IPS-NIHi11 (cell line): ENCODE measurements around the gene NEB.
"Not testable (repeated sequence)": the region's sequence is repeated elsewhere in the genome, so short reads cannot be mapped to it uniquely, and the experiment has no call there.

ENCODE experiments used
- DNase-seq: peaks from one replicate; pipeline ENCODE4 v3.0.0; 2012; ENCODE audit warnings: mixed read lengths, low spot score

The NEB gene

DNA sequence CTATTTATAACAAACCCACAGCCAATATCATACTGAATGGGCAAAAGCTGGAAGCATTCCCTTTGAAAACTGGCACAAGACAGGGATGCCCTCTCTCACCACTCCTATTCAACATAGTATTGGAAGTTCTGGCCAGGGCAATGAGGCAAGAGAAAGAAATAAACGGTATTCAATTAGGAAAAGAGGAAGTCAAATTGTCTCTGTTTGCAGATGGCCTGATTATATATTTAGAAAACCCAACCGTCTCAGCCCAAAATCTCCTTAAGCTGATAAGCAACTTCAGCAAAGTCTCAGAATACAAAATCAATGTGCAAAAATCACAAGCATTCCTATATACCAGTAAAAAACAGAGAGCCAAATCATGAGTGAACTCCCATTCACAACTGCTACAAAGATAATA, 176.4 kb downstream of the NEB start:
- DNase-seq = not testable (repeated sequence)

DNA sequence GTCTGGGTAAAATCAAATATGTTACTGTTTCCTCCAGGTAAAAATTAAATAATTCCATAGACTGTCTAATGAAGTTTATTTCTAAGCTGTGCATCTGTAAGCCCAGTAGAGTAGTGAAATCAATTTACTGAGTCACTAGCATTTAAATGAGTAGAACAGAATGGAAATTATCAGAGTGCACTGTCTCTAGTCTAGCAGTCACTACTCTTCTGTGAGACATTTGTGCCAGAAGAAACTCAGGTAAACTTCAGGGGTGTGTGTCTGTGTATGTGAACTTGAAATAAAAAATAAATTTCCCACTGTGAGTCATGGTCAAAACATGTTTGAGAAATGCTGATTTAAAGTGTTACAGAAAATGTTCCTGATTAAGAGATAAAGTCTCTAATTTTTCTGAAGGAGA, 178.2 kb downstream of the NEB start:
- no peak for DNase-seq

DNA sequence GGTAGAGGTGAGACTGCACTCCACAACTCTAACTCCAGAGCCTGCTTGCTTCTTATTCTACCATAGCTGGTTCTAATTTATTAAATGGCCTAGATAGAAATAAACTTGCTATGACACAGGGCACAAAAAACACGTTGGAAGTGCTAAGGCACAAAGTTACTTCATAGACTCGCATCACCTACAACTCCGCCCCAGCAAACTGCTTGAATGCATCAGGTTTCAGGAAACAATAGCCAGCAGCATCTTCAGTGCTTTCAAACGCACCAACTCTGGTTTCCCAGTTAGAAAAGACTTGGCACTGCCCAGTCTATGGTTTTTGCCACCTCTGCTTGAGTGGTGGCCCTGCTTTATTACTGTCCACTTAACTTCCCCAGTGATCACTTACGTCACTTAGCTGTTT, 182.0 kb downstream of the NEB start:
- peak; percentile 20 for DNase-seq

GRCh38 chr2:151551556-151551955, 182.7 kb downstream of the NEB start:
- no peak for DNase-seq

DNA sequence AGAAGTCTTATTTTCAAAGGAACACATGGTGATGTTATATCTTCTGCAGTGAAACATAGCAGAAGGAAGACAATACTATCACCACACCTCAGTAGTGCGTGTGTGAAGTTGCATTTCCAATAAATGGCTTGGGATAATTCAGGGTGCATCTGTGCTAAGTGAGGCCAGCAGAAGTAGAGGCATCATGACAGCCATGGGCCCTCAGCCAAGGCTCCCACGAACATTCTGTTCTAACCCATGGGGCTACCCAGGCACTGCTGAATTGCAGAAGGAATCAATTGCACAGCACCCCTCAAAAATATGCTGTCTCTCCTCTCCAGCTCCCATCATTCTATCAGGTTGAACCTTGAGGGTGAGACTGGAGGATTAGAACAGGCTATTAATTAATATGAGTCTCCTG, 185.1 kb downstream of the NEB start:
- no peak for DNase-seq

- DNase-seq = no peak
These were observed 189.8 kb downstream of the NEB start for GRCh38 chr2:151544449-151544848.

- DNase-seq = no peak
These were observed 190.4 kb downstream of the NEB start for GRCh38 chr2:151543876-151544275.

DNA sequence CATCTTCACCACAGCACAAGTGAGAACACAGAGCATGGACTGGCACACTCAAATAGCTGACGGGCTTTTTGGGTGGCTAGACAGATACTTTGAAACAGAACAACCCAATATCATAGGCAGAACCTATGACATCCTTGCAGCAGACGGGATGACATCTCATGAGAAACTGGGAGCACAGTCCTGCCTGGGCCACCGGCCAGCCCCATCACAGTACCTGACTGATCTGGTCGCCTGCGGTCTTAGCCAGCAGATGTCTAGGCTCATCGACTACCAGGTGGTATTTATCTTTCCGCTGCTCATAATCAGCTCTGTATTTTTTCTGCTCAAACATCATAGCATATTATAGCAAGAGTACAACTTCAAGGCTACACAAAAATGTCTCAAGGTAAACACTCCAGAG, 200.3 kb downstream of the NEB start:
- no peak for DNase-seq

DNA sequence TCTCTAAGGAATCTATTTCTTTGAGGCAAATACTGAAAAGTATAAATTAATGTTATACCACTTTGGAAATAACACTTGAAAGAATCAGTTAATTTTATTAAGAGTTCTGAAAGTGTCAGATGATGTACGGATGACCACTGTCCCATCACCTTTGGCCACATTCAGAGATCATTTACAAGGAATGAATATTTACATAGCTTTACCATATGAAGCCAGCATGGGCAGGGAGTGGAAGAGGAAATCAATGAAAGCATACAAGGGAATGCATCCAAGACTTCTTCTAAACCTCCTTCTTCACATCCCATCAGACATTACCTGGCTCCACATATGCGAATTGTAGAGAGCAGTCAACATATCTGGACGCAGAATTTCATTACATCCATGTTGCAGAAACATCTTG, 201.1 kb downstream of the NEB start:
- DNase-seq = no peak

DNA sequence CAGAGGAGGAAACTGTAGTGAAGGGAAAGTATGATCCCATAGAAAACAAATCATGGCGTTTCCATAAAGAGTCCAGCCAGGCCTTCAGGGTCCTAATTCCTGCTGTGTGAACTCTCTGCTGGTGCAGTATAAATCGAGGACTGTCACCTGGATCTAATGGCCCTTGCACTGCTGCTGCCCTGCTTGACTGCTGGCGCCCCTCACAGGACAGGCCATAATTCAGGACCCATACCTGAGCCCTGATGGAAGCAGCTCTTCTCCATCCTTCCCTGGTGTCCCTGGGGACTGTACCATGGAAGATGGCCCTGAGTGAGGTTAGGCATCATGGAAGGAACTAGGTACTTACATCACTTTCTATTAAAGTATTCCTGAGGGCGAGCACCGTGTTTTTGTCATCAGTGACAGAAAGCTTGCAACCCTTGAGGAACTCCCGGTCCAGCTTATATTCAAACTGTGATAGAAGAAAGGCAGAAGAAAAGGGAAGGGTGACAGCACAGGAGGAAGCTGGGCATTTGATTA, 207.6 kb downstream of the NEB start:
- no peak for DNase-seq

DNA sequence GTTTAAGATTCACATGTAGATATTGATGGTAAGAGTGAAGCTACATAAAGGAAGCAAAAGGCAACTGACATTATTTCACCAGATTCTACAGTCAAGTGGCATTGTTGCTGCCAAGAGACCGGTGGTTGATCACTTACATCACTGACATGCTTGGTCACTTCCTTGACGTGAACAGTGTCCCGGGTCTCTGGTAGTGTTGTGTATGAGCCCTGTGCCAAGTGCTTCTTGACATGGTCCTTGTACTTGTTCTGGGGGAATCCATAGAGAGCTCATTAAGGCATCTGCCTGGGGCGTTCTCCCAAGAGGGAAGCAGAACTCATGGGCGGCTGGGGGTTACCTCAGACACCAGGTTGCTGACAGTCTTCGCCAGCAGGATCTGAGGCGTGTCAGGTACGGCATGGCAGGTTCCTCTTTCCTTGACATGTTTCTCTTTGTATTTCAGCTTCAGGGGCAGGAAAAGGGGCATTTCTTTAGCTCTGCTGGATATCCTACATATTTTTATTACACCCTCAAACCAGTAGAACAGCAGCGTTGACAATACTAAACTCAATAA, 208.4 kb downstream of the NEB start:
- DNase-seq = no peak

DNA sequence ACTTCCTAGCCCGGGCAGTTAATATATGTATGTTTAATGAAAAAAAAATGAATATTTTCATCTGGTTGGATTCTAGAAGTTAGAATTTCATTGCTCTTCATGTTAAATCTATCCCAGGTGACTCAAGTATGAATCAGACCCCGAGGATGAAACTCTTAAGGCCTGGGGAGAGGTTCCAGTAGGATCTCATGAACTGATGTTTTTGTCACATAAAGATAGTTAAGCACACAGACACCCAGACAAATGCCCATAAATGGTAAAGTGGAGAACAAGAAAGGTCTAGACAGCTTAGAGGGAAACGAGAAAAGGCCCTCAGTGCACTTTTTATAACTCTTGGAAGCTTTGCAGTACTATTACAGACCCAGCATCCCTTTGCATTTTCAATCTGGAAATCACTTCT, 210.4 kb downstream of the NEB start:
- DNase-seq = no peak

DNA sequence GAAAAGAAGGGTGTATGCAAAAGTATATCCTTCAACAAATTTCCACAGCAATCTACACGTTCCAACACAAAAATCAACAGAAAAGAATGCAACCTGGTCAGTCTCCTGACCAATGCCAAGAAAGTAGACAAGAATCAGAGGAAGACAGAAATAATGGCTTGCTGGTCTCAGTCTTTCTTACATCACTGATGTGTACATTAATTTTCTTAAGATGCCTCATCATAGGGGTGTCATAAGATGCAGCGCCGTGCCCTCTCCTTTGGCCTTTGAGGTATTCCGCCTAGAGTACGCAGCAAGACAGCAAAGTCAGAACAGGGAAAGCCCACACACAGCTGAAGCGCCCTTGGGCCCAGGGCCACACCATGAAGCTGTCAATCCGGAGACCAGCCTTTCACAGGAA, 211.7 kb downstream of the NEB start:
- no peak for DNase-seq

- DNase-seq = no peak
These were observed 213.3 kb downstream of the NEB start for GRCh38 chr2:151520976-151521375.

- no peak for DNase-seq
These were observed 215.5 kb downstream of the NEB start for GRCh38 chr2:151518802-151519201.

DNA sequence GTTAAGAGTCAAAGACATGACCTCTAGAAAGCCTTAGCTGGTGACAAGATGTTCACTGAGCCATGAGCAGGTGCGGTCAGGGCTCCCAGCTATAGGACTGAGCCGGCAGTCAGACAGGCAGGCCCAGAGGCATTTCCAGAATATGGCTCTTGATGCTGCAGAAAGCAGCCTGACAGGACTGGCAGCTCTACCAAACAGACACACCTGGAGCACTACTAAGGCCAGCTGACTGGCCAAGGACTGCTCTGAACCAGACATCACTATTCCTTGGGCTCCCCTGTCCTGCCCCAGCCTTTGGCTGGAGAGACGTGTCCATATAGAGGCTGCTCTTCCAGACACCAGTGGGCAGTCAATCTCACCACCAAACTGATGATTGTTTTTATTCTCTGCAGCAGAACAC, 225.8 kb downstream of the NEB start:
- no peak for DNase-seq

DNA sequence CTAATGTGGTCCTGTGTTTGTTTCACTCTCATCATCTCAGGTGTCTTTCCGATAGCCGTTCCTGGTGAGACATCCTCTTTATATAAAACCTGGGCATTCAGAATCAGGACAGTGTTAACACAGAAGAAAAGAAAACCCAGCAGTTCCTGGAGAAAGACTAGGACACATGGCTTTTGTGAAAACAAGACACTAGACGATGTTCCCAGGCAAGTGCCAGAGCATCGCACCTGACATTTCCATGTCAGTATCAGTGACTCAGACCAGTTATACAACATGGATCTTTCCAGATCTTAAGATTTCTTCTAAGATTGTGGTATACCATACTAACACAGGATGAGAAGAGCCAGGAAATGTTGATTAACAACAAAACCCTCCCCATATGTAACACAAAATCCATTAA, 228.1 kb downstream of the NEB start:
- no peak for DNase-seq

GRCh38 chr2:151498178-151498577, 236.1 kb downstream of the NEB start:
- DNase-seq = peak; percentile 10

- DNase-seq = no peak
These were observed 242.8 kb downstream of the NEB start for GRCh38 chr2:151491496-151491895.

DNA sequence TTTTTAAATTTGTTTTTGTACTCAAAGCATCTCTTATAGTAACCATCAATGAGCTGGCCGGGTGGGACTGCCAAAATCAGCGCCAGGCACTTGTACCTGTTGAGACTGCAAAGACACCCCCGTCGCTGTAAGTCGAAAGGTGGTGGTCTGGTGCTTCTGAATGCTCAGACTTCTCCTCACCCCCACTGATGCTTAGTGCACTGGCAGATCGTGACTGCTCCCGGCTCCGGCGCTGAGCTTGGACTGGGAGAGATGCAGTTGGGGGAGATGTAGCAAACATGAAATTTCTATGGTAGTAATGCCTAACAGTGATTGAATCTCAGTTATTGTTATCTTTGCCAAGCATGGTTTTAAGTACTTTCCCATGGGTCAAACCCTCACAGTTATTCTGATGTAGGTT, 244.0 kb downstream of the NEB start:
- DNase-seq = no peak

DNA sequence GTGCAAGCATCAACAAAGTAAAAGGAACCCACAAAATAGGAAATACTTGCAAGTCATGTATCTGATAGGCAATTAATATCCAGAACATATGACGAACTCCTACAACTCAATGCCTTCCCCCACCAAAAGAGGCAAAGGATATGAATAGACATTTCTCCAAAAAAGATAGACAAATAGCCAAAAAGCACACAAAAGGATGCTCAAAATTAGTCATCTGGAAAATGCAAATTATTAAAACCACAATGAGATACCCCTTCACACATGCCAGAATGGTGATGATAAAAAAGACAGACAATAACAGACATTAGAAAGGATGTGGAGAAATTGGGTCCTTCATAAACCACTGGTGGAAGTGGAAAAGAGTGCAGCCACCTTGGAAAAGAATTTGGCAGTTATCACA, 248.2 kb downstream of the NEB start:
- DNase-seq = no peak

DNA sequence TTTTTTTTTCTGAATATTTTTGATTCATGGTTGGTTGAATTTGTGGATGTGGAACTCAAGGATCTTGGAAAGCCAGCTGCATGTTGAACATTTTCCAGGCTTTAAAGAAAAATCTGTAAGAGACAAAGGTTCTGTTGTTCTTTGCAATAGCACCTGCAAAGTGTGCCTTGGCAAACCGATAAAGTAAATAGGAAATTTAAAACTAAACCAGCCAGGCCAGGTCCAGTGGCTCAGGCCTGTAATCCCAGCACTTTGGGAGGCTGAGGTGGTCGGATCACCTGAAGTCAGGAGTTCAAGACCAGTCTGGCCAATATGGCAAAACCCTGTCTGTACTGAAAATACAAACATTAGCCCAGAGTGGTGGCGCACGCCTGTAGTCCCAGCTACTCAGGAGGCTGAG, 250.2 kb downstream of the NEB start:
- no peak for DNase-seq

GRCh38 chr2:151483546-151483945, 250.7 kb downstream of the NEB start:
- DNase-seq = no peak

- DNase-seq = no peak
These were observed 252.0 kb downstream of the NEB start for GRCh38 chr2:151482171-151482725.
